HG03460 (cell line): ENCODE results near the gene ALKBH5.
"Not testable (repeated sequence)": the region's sequence is repeated elsewhere in the genome, so short reads cannot be mapped to it uniquely, and the experiment has no call there.

Experiments used
- ATAC-seq: cut with Tn5 transposase; IDR thresholded peaks from one replicate; pipeline ENCODE4 v1.9.1; 2021; ENCODE audit not compliant: unreplicated experiment

Gene ALKBH5

DNA sequence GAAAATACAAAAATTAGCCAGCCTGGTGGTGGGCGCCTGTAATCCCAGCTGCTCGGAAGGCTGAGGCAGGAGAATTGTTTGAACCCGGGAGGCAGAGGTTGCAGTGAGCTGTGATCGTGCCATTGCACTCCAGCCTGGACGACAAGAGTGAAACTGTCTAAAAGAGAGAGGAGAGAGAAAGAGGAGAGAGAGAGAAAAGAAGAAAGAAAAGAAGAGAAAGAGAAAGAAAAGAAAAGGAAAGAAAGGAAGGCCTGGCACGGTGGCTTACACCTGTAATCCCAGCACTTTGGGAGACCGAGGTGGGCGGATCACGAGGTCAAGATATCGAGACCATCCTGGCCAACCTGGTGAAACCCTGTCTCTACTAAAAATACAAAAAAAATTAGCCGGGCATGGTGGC is 33.3 kb downstream of the ALKBH5 start:
- ATAC-seq, result not testable (repeated sequence)

- no peak for ATAC-seq
Measured at GRCh38 chr17:18217412-18218015, 33.9 kb downstream of the ALKBH5 start.

- ATAC-seq, result no peak
Measured at GRCh38 chr17:18218756-18219415, 35.3 kb downstream of the ALKBH5 start.

- no peak for ATAC-seq
Measured at GRCh38 chr17:18224053-18224386, 40.4 kb downstream of the ALKBH5 start.

DNA sequence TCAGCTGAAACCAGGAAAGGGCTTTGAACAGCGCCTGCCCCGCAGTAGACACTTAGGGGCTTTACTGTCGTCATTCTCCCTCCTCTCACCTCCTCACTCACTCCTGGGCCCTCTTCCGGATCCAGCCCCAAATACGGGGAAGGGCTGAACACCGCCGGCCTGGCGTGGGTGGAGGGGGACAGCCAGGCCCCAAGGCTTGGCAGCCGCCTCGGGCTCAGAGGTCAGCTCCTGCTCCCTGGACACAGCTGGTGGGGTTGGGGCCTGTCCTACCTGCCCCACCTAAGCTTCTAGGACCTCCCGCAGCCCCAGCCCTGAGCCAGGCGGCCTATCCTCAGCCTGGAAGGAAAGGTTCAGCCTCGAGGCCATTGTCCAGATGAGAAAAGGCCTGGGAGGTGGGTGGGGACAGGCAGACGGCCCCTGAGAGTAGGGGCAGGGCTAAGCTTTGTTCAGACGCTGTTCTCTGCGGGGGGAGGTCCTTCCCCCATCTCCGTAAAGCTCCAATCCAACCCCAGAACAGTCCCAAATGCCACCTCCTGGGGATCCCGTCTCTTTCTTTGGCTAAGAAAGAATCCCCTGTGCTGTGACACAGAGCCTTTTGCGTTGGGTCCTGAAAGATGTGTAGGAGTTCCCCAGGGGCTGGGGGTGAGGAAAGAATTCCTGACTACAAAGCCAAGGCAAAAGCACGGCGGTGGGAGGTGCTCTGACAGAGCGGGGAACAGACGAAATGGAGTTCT is 40.9 kb downstream of the ALKBH5 start:
- no peak for ATAC-seq

DNA sequence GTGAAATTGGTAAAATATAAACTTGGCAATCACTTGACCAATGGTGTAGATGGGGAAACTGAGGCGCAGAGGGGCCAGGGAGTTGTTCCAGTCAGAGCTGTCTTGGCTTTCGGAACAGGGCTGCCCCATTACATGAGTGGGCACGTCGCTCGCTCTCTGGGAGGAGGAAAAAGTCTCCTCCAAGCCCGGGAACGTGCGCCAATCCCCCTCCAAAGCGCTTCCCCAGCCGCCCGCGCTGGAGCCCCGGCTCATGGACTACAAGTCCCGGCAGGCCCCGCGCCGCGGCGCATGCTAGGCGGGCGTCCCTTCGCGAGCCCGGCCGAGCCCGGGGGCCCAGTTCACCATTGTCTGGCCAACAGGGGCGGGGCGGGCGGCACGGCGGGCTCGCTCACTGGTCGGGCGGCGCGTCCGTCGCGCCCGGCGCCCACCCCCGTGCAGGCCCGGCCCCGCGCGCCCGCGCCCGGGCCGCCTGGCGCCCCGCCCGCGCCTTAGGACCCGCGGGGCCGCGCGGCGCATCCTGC is 41.6 kb downstream of the ALKBH5 start, which contains the start of gene LLGL1:
Gene LLGL1, plus strand, starts transcription at position 515 of the 521 bp plus-strand sequence. CDS start 48 bp downstream, outside the sequence.
- peak; percentile 82 for ATAC-seq

DNA sequence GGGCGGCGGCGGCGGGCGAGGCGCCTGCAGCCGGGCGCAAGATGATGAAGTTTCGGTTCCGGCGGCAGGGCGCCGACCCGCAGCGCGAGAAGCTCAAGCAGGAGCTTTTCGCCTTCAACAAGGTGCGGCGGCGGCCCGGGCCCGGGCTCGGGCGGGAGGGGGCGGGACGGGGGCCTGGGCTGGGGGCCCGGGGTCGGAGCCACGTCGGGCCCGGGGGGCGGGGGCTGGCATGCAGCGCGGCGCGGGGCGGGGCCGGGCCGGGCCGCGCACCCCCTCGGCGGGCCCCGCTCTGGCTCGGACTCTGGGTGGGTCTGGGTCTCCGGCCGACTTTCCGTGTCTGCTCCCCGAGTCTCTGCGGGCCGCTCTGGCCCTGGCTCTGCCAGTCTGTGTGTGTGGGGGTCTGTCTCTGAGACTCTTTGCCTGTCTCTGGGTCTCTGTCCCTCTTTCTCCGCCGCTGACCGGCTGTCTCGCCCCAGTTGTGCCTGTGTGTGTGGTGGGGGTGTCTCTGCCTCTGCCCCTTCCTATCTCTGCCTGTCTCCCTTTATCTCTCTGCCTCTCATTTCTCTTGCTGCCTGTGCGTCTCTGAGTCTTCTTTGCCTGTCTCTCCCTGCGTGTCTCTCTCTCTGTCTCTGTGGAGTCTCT is 42.1 kb downstream of the ALKBH5 start:
- peak; percentile 9 for ATAC-seq

- ATAC-seq, result no peak
Measured at GRCh38 chr17:18226284-18226945, 42.8 kb downstream of the ALKBH5 start.

DNA sequence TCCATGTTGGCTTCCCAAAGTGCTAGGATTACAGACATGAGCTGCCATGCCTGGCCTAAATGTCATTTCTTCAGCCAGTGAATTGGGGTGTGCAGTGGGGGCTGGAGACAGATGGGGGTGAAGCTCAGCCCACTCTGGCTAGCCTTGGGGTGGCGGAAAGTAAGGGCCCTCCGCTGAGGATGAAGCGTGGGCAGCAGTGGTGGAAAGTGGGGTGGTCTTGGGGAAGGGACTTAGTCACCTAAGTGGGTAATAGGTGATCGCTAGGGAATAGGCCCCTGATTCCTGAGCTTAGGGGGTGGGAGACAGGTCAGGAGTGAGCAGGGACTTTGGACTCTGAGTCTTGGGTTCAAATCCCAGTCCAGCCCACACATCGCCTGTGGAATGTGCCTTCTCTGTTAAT is 44.0 kb downstream of the ALKBH5 start:
- no peak for ATAC-seq

DNA sequence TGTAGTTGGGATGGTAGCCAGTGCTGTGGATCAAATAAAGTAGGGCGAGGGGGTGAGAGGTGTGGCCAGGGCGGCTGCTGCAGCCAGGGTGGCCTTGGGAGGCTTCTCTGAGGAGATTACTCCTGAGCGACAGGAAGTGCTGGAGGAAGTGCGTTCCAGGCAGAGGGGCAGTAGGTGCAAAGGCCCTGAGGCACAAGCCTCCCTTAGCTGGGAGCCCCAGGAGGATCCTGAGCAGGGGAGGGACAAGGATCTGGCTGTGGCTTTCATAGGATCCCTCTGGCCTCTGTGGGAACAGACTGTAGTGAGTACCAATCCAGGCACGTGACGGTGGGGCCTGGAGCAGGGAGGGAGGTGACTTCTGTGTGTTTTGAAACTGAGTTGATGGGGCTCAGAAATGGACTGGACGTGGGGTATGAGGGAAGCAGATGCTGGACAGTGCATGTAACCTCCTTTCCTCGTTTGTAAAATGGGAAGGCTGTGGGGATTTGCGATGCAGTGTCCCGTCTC is 44.6 kb downstream of the ALKBH5 start:
- no peak for ATAC-seq

- no peak for ATAC-seq
Measured at GRCh38 chr17:18229254-18229653, 45.6 kb downstream of the ALKBH5 start.

- no peak for ATAC-seq
Measured at GRCh38 chr17:18229771-18230170, 46.1 kb downstream of the ALKBH5 start.

DNA sequence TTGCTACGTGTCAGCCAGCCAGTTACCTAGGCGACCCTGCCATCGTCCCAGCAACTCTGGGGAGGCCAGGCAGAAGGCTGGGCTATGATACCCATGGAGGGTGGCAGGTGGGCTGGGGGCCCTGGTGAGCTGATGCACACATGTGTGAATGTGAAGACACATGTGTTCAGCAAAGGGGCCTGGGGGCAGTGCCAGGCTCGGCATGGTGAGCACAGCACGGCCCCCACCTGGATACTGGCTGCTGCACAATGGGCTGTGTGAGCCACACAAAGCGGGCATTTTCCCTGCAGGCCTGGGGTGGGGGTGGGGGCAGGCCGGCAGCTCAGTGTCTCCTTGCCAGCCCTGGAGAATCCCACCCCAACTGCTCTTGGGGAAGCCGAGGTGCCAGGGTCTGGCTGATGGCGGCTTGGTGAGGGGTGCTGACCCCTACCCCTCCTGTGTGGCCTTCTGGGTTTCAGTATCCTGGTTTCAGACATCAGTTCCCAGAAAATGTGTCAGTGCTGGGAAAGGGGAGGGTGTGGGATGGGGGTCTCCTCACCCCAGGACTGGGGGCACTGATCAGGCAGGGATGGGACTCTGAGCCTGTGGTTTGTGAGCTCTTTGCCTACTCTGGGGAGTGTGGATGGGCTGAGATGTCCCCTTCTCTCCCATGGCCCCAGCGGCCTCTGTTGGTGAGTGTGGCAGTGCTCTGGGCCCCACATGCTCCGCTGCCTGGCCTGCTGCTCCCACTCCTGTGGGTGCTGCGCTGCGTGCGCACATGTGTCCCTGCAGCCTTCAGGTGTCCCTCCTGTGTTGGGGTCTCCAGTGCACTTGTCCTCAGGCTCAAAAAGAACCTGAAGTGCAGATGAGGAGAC is 46.9 kb downstream of the ALKBH5 start:
- no peak for ATAC-seq

DNA sequence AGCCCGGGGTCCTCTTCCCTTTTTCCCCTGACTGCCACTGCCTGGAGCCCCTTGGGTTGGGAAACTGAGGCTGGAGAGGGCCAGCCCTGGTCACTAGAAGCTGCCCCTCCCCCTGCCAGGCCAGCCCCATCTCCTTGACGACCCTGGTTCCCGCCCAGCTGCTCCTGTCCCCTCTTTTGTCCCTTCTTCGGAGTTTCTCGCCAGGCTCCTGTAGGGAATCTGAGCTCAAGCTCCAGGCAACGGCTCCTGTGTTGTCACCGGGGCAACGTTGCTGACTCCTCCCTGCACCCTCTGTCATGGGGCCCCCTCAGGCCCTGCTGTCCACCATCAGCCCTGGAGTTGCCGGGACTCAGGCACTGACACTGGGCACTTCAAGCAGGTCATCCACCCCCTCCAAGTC is 47.5 kb downstream of the ALKBH5 start:
- ATAC-seq, result no peak

DNA sequence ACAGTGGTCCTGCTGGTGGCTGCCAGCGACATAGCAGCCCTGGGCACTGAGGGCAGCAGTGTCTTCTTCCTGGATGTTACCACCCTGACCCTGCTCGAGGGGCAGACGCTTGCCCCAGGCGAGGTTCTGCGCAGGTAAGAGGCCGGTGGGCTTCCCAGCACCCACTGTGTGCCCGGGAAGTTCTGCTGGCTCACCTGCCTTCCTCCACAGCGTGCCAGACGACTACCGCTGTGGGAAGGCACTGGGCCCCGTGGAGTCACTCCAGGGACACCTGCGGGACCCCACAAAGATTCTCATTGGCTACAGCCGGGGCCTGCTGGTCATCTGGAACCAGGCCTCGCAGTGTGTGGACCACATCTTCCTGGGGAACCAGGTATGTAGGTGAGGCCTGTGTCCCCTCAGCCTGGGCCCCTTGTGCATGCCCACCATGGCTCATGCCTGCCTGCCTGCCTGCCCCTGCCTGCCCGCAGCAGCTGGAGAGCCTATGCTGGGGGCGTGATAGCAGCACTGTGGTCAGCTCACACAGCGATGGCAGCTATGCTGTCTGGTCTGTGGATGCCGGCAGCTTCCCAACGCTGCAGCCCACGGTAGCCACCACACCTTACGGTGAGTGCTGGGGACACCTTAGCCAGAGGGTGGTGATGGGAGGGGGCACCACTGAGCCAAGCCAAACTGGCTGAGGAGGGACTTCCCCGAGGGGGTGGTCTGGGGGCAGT is 50.3 kb downstream of the ALKBH5 start:
- no peak for ATAC-seq

- no peak for ATAC-seq
Measured at GRCh38 chr17:18234853-18235380, 51.3 kb downstream of the ALKBH5 start.

GRCh38 chr17:18235743-18236256 is 52.2 kb downstream of the ALKBH5 start:
- ATAC-seq, result no peak

DNA sequence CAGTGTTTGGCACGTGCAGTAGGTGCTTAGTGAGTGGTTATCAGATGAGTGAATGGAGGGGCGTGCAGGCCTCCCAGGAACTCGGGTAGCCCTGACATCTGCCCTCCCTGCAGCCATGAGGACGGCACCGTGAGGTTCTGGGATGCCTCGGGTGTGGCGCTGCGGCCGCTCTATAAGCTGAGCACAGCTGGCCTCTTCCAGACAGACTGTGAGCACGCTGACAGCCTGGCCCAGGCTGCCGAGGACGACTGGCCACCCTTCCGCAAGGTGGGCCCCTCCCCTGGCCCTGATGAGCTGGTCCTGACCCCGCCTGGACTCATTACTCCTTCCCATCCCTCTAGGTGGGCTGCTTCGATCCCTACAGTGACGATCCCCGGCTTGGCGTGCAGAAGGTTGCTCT is 52.9 kb downstream of the ALKBH5 start:
- no peak for ATAC-seq

- ATAC-seq, result no peak
Measured at GRCh38 chr17:18237461-18237860, 53.8 kb downstream of the ALKBH5 start.
